Umbilical cord (tissue), 2 donors: Measurements from ENCODE around the gene FIGN. TPM values are rescaled to one million over a fixed set of nuclear protein-coding genes. Genes with fewer than 3 reads are reported as not detected.

Experiments
- DNase-seq: peaks from one replicate; pipeline ENCODE4 v3.0.0-alpha.2; 2015; ENCODE audit warnings: low spot score
- total RNA-seq: library from RNA; depleted of rRNA; stranded (reverse); fragments of >200 nt; gene quantifications from one replicate; pipeline ENCODE4 v1.2.3, GENCODE V29; 2014; ENCODE audit warnings: low replicate concordance; ENCODE audit not compliant: insufficient read depth

FIGN gene
- 2.9 TPM for total RNA-seq

GRCh38 chr2:163735685-163736432 lies at the start of gene FIGN:
Gene FIGN (minus strand): TSS chr2:163736008. CDS start chr2:163734927, 1,081 bp downstream.
- peak; percentile 91 for DNase-seq

DNA sequence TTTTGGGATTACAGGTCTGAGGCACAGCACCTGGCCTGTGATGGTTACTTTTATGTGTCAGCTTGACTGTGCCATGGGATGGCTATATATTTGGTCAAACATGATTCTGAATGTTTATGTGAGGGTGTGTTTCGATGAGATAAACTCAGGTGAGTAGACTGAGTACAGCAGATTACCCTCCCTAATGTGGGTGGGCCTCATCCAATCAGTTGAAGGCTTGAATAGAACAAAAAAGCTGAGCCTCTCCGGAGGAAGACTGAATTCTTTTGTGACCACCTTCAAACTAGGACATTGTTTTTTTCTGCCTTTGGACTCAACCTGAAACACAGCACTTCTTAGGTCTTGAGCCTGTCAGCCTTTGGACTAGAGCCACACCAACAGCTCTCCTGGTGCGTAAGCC lies 49.4 kb upstream of the FIGN start:
- no peak for DNase-seq

DNA sequence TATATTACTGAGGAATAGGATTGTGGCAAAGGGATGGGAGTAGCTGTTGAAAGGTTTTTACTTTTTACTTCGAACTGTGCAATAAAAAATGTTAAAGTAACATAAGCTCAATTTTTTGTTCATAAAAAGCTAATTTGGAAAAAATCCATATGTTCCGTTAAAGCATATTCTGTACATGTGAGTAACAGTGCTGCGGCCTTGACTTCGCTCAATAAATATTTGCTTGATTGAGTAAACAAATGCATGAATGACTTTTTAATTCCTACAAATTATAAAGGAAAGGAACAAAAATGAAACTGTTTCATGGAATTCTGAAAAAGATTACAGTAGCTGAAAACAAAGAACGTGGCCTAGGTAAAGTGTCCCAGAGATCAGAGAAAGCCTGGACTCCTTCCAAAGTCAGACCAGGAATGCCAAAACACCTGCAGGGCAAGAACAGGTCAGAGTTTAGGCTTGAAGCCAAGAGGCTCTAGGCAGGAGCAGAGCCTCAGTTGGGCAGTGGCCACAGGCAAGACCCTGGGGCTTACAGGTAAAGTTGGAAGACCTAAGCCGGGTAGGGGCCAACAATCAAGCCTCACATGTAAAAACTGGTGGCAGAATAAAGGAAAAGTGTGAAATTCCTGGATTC lies 44.3 kb upstream of the FIGN start:
- DNase-seq: no peak

DNA sequence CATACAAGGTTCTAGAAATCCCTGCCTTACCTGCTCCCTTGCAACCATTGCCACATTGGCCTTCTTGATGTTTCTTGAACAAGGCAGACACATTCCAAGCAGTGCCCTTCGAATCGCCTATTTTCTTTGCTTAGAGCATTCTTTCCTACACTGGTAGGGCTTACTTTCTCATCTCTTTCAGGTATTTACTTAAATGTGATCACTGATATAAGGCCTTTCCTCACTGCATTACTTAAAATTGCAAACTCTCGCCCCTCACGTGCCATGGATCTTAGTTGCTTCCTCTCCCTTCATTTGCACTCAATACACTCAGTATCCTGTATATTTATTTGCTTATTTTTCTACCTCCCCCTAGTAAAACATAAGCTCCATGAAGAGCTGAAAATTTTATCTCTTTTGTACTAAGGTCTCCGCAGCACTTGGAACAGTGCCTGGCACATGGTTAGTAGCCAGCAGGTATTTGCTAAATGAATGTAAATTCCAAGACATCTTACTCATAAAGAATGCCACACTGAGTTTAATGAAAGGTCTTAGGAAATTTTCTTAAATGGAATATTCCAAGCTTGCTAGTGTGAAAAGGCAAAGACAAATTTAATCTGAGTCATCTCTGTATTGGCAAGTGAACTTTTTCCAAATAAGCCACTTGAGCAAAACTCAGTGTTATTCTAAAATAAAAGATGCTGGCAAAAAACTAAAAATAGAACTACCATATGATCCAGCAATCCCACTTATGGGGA lies 42.4 kb upstream of the FIGN start:
- DNase-seq: no peak

GRCh38 chr2:163775304-163775703 lies 39.5 kb upstream of the FIGN start:
- DNase-seq: no peak

- peak; percentile 17 for DNase-seq
Observed at GRCh38 chr2:163774862-163775261, 39.1 kb upstream of the FIGN start.

GRCh38 chr2:163773276-163773675 lies 37.5 kb upstream of the FIGN start:
- DNase-seq: no peak

DNA sequence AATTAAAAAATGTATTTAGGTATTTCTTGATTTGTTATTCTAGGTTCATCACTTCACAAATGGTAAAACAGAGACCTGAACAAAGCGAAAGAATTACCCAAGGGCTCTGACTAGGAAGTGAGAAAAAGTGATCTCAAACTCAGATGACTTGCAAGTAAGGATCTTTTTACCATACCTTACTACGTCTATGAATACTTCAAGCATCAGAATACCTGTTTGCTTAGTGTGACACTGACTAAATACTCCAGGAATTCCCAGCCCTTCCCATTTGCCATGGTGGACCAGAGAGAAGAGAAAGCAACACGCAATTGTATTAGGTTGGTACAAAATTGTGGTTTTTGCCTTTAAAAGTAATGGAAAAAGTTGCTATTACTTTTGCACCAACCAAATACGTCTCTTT lies 35.8 kb upstream of the FIGN start:
- no peak for DNase-seq

DNA sequence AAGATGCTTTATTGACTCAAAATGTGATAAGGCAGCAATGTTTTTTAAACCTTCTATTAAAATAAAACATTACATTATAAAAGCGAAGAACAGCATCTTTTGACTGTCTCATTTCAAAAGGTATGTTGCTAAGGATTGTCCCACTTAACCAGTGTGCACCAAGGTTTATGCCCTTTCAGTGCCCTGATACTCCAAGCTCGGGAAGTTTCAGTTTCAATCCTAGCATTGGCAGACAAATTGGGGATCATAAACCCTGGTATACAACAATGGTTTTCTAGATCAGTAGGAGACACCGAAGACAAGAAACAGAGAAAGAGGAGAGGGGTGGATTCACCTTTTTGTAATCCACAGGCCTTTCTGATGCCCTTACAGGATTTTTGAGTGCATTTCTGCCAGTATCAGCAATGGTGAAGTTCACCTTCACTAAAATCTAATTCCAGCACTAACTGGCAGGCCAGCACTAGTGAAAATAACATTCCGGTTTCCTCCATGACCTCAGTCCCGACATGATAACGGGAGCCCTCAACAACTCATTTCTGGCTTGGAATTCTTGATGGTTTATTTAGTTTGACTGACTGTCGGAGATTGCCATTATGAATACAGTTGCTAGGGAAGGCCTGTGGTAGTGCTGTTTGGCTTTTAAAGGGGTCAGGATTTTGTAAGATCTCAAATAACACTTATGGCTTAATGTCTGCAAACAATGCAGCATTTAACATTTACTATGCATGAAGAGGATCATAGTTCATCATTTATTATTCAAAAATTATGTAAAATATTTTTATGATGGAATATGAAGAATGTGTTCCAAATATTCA lies 33.3 kb upstream of the FIGN start:
- no peak for DNase-seq

GRCh38 chr2:163767097-163767496 lies 31.3 kb upstream of the FIGN start:
- no peak for DNase-seq

- DNase-seq: no peak
Observed at GRCh38 chr2:163764566-163764965, 28.8 kb upstream of the FIGN start.

GRCh38 chr2:163759013-163759412 lies 23.2 kb upstream of the FIGN start:
- no peak for DNase-seq

DNA sequence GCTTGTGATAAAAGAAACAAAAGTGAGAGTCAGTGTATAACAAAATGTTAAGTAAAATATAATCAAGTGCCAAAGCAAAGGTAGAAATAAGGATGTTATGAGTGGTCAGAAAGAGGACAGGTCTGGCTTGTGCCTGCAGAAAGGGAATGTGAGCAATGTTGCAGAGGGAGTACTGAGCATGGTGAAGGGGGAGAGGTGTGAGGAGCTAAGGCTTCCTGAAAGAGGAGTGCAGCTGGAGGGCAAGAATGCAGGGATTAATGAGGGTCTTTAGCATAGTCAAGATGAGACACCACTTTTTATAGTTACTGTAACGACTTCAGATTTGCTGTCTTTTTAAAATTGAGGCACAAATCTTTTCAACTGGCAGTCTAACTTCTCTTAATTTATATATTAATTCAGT lies 22.0 kb upstream of the FIGN start:
- DNase-seq: no peak

DNA sequence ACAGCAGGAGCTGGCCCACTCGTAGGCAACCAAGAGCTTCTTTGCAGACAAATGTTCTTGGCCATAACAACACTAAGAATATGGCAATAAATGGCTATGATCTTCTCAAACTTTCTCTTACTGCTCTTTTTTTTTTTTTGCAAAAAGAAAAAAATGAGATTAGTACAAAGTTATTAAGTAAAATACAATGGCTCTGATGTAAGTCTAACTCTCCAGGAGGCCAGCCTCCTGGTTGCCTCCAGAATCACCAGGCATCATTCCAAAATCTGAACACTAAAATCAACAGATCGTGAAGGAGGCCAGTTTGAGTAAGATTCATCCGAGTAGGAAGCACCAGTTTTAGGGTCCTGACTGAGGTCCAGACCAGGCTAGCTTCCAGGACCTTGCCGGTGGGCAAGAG lies 20.8 kb upstream of the FIGN start:
- DNase-seq: no peak

DNA sequence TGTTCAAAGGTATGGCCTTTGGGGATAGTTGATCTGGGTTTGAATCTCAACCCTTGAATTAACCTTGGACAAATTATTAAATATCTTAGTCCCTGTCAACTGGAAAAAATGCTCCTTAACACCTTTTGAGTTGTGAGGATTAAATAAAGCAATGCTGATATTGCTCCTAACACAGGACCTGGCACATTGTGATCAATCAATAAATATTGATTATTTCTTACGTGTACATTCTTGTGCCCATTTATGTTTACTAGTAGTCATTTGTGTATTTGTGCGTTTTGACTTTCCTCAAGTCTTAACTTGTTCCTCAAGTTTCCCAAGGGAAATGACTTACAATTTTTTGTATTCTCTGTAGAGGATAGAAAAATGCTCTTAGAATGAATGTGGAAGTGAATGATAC lies 19.6 kb upstream of the FIGN start:
- no peak for DNase-seq

GRCh38 chr2:163753726-163754125 lies 17.9 kb upstream of the FIGN start:
- DNase-seq: no peak

DNA sequence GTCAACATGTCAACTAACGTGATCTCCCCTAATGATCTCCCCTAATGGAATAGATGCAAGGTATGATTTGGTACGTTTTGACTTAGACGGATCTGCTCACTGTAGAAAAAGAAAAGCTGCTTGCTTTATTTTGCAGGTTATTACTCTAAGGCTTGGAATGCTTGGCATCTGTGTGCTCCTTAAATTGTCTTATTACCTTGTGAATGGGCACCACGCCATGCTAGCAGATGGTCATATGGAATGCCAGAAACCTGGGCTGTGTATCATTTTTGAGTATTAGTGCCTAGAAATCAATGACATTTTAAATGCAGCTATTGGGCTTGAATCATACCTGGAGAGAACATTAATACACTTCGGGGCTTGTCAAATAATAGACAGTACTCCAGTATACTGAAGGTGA lies 16.5 kb upstream of the FIGN start:
- DNase-seq: no peak

- DNase-seq: no peak
Observed at GRCh38 chr2:163751696-163752095, 15.9 kb upstream of the FIGN start.

DNA sequence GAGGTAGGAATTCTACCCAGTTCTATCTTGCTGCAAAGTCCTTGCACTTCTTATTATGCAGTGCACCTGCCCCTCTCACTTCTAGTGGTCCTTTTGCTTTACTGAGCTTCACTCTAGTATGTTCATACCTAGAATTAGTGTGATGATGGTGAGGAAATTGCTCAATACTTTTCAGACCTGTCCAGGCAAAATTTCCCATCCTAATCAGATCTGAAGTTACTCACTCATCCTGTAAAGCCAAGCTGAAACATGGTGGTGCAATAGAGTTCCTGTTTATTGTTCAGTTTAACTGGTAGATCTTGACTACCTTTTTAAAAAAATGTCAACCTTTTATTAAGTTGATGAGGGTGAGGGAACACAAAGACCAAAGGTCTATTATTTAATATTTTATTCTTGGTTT lies 12.6 kb upstream of the FIGN start:
- DNase-seq: no peak

GRCh38 chr2:163741435-163741834 lies 5.6 kb upstream of the FIGN start:
- no peak for DNase-seq

GRCh38 chr2:163737563-163737962 lies 1.8 kb upstream of the FIGN start:
- no peak for DNase-seq

GRCh38 chr2:163737190-163737439 lies 1.3 kb upstream of the FIGN start:
- DNase-seq: no peak
